ENCODE measurements around the gene C21orf58. TPM values are rescaled to one million over a fixed set of nuclear protein-coding genes. Genes with fewer than 3 reads are reported as not detected.
"Not testable (repeated sequence)": the region's sequence is repeated elsewhere in the genome, so short reads cannot be mapped to it uniquely, and the experiment has no call there.

The C21orf58 gene
- polyA plus RNA-seq (2013), result 7.0 and 7.4 TPM in 2 replicates

DNA sequence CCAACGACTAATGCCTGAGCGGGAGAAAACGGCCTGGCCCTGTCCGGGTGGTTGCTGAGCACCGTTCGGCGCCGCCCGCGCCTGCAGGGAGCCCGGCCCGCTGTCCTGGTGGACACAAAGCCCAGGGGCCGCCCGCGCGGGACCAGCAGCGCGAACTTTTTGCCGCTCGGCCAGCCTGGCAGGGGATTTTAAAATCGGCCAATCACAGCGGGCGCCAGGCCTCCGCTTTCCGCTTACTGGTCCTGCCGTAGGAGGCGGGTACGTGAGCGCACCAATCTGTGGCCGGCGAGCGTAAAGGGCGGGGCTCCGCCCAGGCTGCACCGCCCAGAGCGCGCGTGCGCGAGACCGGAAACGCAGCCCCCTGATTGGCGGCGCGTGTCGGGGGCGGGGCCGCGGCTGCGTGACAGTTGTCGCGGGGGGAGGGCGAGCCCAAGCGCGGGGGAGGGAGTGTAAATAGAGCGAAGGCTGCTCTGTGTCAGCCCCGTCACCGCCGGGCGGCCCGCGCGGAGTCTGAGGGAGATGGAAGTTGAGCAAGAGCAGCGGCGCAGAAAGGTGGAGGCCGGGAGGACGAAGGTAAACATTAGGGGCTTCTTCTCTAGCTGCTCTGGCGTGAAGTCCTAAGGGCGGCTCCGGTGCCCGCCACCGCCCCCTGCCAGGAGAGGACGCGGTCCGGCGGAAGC lies at the start of gene C21orf58, which contains the start of gene PCNT:
Gene C21orf58 (minus strand): TSS at position 161 of the 680 bp plus-strand sequence. CDS start 1,132 bp downstream, outside the sequence.
Gene PCNT (plus strand): TSS at position 447 of the 680 bp plus-strand sequence. CDS start 73 bp downstream, at position 520.
- peak within 1 kb of the TSS; percentile 98 for H3K27ac ChIP-seq (ENCODE audit: low read depth, low read length)
- H2BK5ac ChIP-seq (ENCODE audit: low read depth, low read length, poor library complexity), result peak within 1 kb of the TSS; percentile 94
- H3K79me2 ChIP-seq (ENCODE audit: control insufficient read depth, insufficient read depth, low read length, poor library complexity), result peaks cover 24% of the 10 kb centered on the region
- H4K8ac ChIP-seq (ENCODE audit: low read depth, low read length), result peak within 1 kb of the TSS; percentile 100
- no peak within 1 kb of the TSS for H3K23ac ChIP-seq (ENCODE audit: low read length)
- H3K14ac ChIP-seq (ENCODE audit: low read length), result peak within 1 kb of the TSS; percentile 92
- H4K91ac ChIP-seq (ENCODE audit: low read depth, low read length), result peak within 1 kb of the TSS; percentile 98
- peak within 1 kb of the TSS; percentile 93 for H2BK120ac ChIP-seq (ENCODE audit: insufficient read depth, low read length, poor library complexity)
- H3K9ac ChIP-seq (ENCODE audit: low read length), result peak within 1 kb of the TSS; percentile 95
- no peaks in the 10 kb centered on the region for H3K9me3 ChIP-seq (ENCODE audit: insufficient read depth, low read depth, low read length)
- H2AFZ ChIP-seq (ENCODE audit: insufficient read depth, low read length, poor library complexity), result peak within 1 kb of the TSS; percentile 77
- H3K4ac ChIP-seq (ENCODE audit: low read depth, low read length), result peak within 1 kb of the TSS; percentile 94
- peak; percentile 99 for DNase-seq
- H3K18ac ChIP-seq (ENCODE audit: low read length), result peak within 1 kb of the TSS; percentile 99
- H2BK12ac ChIP-seq (ENCODE audit: low read length), result peak within 1 kb of the TSS; percentile 6
- H3K79me1 ChIP-seq (ENCODE audit: low read length), result peaks cover 21% of the 10 kb centered on the region
- H3K4me1 ChIP-seq (ENCODE audit: control insufficient read depth in 1 of 2, insufficient read depth in 2 of 2, low read length in 2 of 2), result peaks cover 6 to 16% of the 10 kb centered on the region in 2 experiments
- peak within 1 kb of the TSS; percentile 95 for H2AK5ac ChIP-seq (ENCODE audit: low read length)
- H3K4me3 ChIP-seq (ENCODE audit: low read depth, low read length), result peak within 1 kb of the TSS; percentile 86
- H3K36me3 ChIP-seq (ENCODE audit: control insufficient read depth in 1 of 2, insufficient read depth in 2 of 2, low read length in 2 of 2), result peaks cover 4 to 13% of the 10 kb centered on the region in 2 experiments
- no CpG with 5 or more reads among the region's 76 CpGs for WGBS (ENCODE audit: extremely low coverage, insufficient coverage, insufficient read length)
- no peaks in the 10 kb centered on the region for H3K27me3 ChIP-seq (ENCODE audit: insufficient read depth, low read length)
- peak within 1 kb of the TSS; percentile 90 for H4K12ac ChIP-seq (ENCODE audit: low read depth, low read length)
- peak within 1 kb of the TSS; percentile 95 for H3K4me2 ChIP-seq (ENCODE audit: low read length)

- no CpG with 5 or more reads among the region's 10 CpGs for WGBS (ENCODE audit: extremely low coverage, insufficient coverage, insufficient read length)
- H3K4me2 ChIP-seq (ENCODE audit: low read length); H3K9ac ChIP-seq (ENCODE audit: low read length); H4K91ac ChIP-seq (ENCODE audit: low read depth, low read length); H3K27me3 ChIP-seq (ENCODE audit: insufficient read depth, low read length); H2BK5ac ChIP-seq (ENCODE audit: low read depth, low read length, poor library complexity); H2AFZ ChIP-seq (ENCODE audit: insufficient read depth, low read length, poor library complexity); H3K79me1 ChIP-seq (ENCODE audit: low read length); H4K8ac ChIP-seq (ENCODE audit: low read depth, low read length); H4K12ac ChIP-seq (ENCODE audit: low read depth, low read length); H3K79me2 ChIP-seq (ENCODE audit: control insufficient read depth, insufficient read depth, low read length, poor library complexity); H3K9me3 ChIP-seq (ENCODE audit: insufficient read depth, low read depth, low read length); H3K18ac ChIP-seq (ENCODE audit: low read length); DNase-seq; H2BK12ac ChIP-seq (ENCODE audit: low read length); H3K4me3 ChIP-seq (ENCODE audit: low read depth, low read length); H3K14ac ChIP-seq (ENCODE audit: low read length); H2BK120ac ChIP-seq (ENCODE audit: insufficient read depth, low read length, poor library complexity); H3K27ac ChIP-seq (ENCODE audit: low read depth, low read length); H2AK5ac ChIP-seq (ENCODE audit: low read length); H3K23ac ChIP-seq (ENCODE audit: low read length); H3K4me1 ChIP-seq (ENCODE audit: control insufficient read depth in 1 of 2, insufficient read depth in 2 of 2, low read length in 2 of 2): not testable (repeated sequence)
- Histone ChIP-seq H3K36me3 (ENCODE audit: control insufficient read depth in 1 of 2, insufficient read depth in 2 of 2, low read length in 2 of 2) (peaks cover 18 to 25% of the 10 kb centered on the region in 2 experiments), H3K4ac (ENCODE audit: low read depth, low read length) (peak overlapping the region; percentile 5)
Observed at GRCh38 chr21:46372947-46373346, 49.3 kb upstream of the C21orf58 start.

DNA sequence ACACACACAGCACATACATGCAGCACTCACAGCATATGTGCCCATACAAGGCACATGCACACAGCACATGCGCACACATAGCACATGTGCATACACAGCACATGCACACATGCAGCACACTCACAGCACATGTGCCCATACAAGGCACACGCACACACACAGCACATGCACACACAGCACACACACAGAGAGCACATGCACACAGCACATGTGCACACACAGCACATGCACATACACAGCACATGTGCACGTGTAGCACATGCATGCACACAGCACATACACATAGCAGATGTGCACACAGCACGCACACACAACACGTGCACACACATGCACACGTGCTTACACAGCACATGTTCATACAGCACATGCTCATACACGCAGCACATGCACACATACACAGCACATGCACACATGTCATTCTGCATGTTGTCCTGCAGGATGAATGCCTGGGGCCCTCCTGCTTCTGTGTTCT lies 48.4 kb upstream of the C21orf58 start:
- Histone ChIP-seq H4K12ac (ENCODE audit: low read depth, low read length) (no peak overlapping the region), H3K4me2 (ENCODE audit: low read length) (no peak overlapping the region), H2AFZ (ENCODE audit: insufficient read depth, low read length, poor library complexity) (no peak overlapping the region), H3K27me3 (ENCODE audit: insufficient read depth, low read length) (no peaks in the 10 kb centered on the region), H2AK5ac (ENCODE audit: low read length) (no peak overlapping the region), H3K4me3 (ENCODE audit: low read depth, low read length) (peak overlapping the region; percentile 21), H2BK12ac (ENCODE audit: low read length) (no peak overlapping the region), H3K36me3 (ENCODE audit: control insufficient read depth in 1 of 2, insufficient read depth in 2 of 2, low read length in 2 of 2) (peaks cover 25 to 32% of the 10 kb centered on the region in 2 experiments), H3K79me2 (ENCODE audit: control insufficient read depth, insufficient read depth, low read length, poor library complexity) (no peaks in the 10 kb centered on the region), H3K27ac (ENCODE audit: low read depth, low read length) (no peak overlapping the region), H3K9me3 (ENCODE audit: insufficient read depth, low read depth, low read length) (peaks cover 8% of the 10 kb centered on the region), H3K4me1 (ENCODE audit: control insufficient read depth in 1 of 2, insufficient read depth in 2 of 2, low read length in 2 of 2) (no peaks in the 10 kb centered on the region), H3K9ac (ENCODE audit: low read length) (no peak overlapping the region), H4K91ac (ENCODE audit: low read depth, low read length) (no peak overlapping the region), H3K79me1 (ENCODE audit: low read length) (no peaks in the 10 kb centered on the region), H3K18ac (ENCODE audit: low read length) (no peak overlapping the region), H4K8ac (ENCODE audit: low read depth, low read length) (no peak overlapping the region), H3K14ac (ENCODE audit: low read length) (no peak overlapping the region), H3K23ac (ENCODE audit: low read length) (no peak overlapping the region), H2BK120ac (ENCODE audit: insufficient read depth, low read length, poor library complexity) (no peak overlapping the region), H2BK5ac (ENCODE audit: low read depth, low read length, poor library complexity) (no peak overlapping the region), H3K4ac (ENCODE audit: low read depth, low read length) (no peak overlapping the region)
- no CpG with 5 or more reads among the region's 7 CpGs for WGBS (ENCODE audit: extremely low coverage, insufficient coverage, insufficient read length)
- DNase-seq, result no peak

DNA sequence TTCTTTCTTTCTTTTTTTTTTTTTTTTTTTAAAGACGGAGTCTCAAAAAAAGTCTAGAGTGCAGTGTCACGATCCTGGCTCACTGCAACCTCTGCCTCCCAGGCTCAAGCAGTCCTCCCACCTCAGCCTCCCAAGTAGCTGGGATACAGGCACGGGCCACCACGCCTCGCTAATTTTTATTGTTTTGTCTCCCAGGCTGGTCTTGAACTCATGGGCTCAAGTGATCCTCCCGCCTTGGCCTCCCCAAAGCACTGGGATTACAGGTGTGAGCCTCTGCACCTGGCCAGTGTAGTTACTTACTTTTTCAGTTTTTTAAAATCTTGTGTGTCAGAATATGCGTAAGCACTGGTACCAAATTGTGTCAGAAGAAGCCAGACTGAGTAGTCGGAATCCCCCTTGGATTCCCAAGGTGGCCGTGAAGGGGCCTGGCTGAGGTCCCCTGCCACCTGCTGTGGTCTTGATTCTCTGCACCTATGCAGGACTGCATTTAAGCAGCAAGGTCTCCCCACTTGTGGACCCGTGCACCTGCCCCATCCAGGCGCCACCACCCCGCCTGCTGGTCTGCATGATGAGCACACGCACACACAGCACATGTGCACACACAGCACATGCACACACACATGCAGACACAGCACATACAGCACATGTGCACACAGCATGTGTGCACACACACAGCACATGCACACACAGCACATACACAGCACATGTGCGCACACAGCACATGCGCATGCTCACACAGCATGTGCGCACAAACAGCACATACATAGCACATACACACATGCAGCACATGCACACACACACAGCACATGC lies 47.7 kb upstream of the C21orf58 start:
- H3K79me2 ChIP-seq (ENCODE audit: control insufficient read depth, insufficient read depth, low read length, poor library complexity), result no peaks in the 10 kb centered on the region
- no peak overlapping the region for H2BK5ac ChIP-seq (ENCODE audit: low read depth, low read length, poor library complexity)
- no peak for DNase-seq
- no peak overlapping the region for H2BK12ac ChIP-seq (ENCODE audit: low read length)
- no peaks in the 10 kb centered on the region for H3K27me3 ChIP-seq (ENCODE audit: insufficient read depth, low read length)
- no peak overlapping the region for H3K18ac ChIP-seq (ENCODE audit: low read length)
- H3K4me3 ChIP-seq (ENCODE audit: low read depth, low read length), result peak overlapping the region; percentile 21
- H4K91ac ChIP-seq (ENCODE audit: low read depth, low read length), result no peak overlapping the region
- H3K9ac ChIP-seq (ENCODE audit: low read length), result no peak overlapping the region
- H3K14ac ChIP-seq (ENCODE audit: low read length), result no peak overlapping the region
- H2AFZ ChIP-seq (ENCODE audit: insufficient read depth, low read length, poor library complexity), result no peak overlapping the region
- H2BK120ac ChIP-seq (ENCODE audit: insufficient read depth, low read length, poor library complexity), result no peak overlapping the region
- no CpG with 5 or more reads among the region's 16 CpGs for WGBS (ENCODE audit: extremely low coverage, insufficient coverage, insufficient read length)
- H3K27ac ChIP-seq (ENCODE audit: low read depth, low read length), result no peak overlapping the region
- H3K4me2 ChIP-seq (ENCODE audit: low read length), result no peak overlapping the region
- H4K12ac ChIP-seq (ENCODE audit: low read depth, low read length), result no peak overlapping the region
- no peak overlapping the region for H3K4ac ChIP-seq (ENCODE audit: low read depth, low read length)
- peaks cover 8% of the 10 kb centered on the region for H3K9me3 ChIP-seq (ENCODE audit: insufficient read depth, low read depth, low read length)
- H3K79me1 ChIP-seq (ENCODE audit: low read length), result no peaks in the 10 kb centered on the region
- peaks cover 30 to 37% of the 10 kb centered on the region in 2 experiments for H3K36me3 ChIP-seq (ENCODE audit: control insufficient read depth in 1 of 2, insufficient read depth in 2 of 2, low read length in 2 of 2)
- H3K4me1 ChIP-seq (ENCODE audit: control insufficient read depth in 1 of 2, insufficient read depth in 2 of 2, low read length in 2 of 2), result no peaks in the 10 kb centered on the region
- H2AK5ac ChIP-seq (ENCODE audit: low read length), result no peak overlapping the region
- H3K23ac ChIP-seq (ENCODE audit: low read length), result no peak overlapping the region
- no peak overlapping the region for H4K8ac ChIP-seq (ENCODE audit: low read depth, low read length)

All from trophoblast cell (in vitro differentiated cells and primary cell).